Breast epithelium (tissue), 4 donors: ENCODE data around the gene HCFC2. TPM values are rescaled to one million over a fixed set of nuclear protein-coding genes. Genes with fewer than 3 reads are reported as not detected.

Experiments
- DNase-seq, 2 donors: peaks; one replicate each; pipeline ENCODE4 v3.0.0-alpha.2; 2019; ENCODE audit warnings: low spot score in 2 of 2
- H3K27ac ChIP-seq, 2 donors: fragments of 200-600 bp; sonication (generic) in 1 of 2; one replicate each; pipeline ENCODE4 v1.5.1; 2016 to 2019; ENCODE audit warnings: mild to moderate bottlenecking in 1 of 2
- H3K27me3 ChIP-seq, 2 donors: fragments of 200-600 bp; sonication (generic) in 1 of 2; one replicate each; pipeline versions ENCODE4 v1.5.1 to v1.6.0; 2017 to 2019; ENCODE audit warnings: control low read depth in 1 of 2, mild to moderate bottlenecking in 1 of 2
- H3K36me3 ChIP-seq: fragments of 200-600 bp; one replicate; pipeline ENCODE4 v1.5.1; 2019
- H3K4me1 ChIP-seq, 2 donors: fragments of 200-600 bp; sonication (generic); one replicate each; pipeline ENCODE4 v1.5.1; 2016 to 2019; ENCODE audit warnings: control low read depth in 1 of 2
- H3K4me3 ChIP-seq, 3 donors: fragments of 200-600 bp; sonication (generic); 1 replicate in 2 of 3; 2 replicates in 1 of 3; pipeline ENCODE4 v1.5.1; 2016 to 2019; ENCODE audit warnings: mild to moderate bottlenecking in 3 of 3, moderate library complexity in 2 of 3
- H3K9me3 ChIP-seq, 2 donors: fragments of 200-600 bp; sonication (generic) in 1 of 2; one replicate each; pipeline ENCODE4 v1.5.1; 2016 to 2019; ENCODE audit warnings: control low read depth in 1 of 2
- CTCF ChIP-seq, 3 donors: fragments of 450-650 bp; IDR thresholded peaks; one replicate each; pipeline ENCODE4 v1.5.1; 2016 to 2017; ENCODE audit warnings: antibody characterized with exemption in 3 of 3, mild to moderate bottlenecking in 3 of 3, moderate library complexity in 3 of 3
- POLR2A ChIP-seq: fragments of 450-650 bp; IDR thresholded peaks from one replicate; pipeline ENCODE4 v1.6.1; 2016; ENCODE audit warnings: antibody characterized with exemption, mild to moderate bottlenecking, moderate library complexity
- POLR2AphosphoS5 ChIP-seq, 3 donors: sonication (generic); formaldehyde crosslinking; IDR thresholded peaks; one replicate each; pipeline ENCODE4 v1.6.1; 2017; ENCODE audit warnings: antibody characterized with exemption in 3 of 3
- intact Hi-C: fragments of 100-400 bp; cut with DNase I; formaldehyde crosslinking; loops from one replicate; pipeline ENCODE4 v1.15.1; 2023; ENCODE audit warnings: low total_unique reads
- total RNA-seq, 3 donors: library from RNA; depleted of rRNA; stranded (reverse); fragments of >200 nt; gene quantifications; one replicate each; pipeline ENCODE4 v1.1.0, GENCODE V29; 2016

The HCFC2 gene
- total RNA-seq, 3 donors from 2014 or later, result 20.3 to 26.2 (median 23.2) TPM

DNA sequence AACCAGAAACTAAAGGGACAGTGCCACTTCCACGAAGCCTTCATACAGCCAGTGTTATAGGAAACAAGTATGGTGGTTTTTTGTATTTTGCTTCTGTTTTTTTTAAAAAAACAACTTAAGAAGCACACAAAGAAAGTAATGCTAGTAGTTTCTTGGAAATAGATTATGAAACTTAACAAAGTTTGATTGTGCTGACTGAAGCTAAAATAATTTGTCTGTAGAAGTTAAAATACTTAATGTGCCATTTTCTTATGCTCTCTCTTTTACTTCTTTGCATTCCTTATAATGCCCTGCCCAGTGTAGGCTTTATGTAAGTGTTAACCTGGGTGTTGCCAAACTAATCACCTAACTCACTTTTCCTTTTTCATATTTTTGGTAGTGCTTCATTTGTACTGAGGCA, 16.4 kb downstream of the HCFC2 start:
- intact Hi-C loops, result no loop called here
- H3K9me3 ChIP-seq, result no peaks in the 10 kb centered on the region
- no peaks in the 10 kb centered on the region for H3K36me3 ChIP-seq
- DNase-seq, result no peak
- H3K4me1 ChIP-seq, result no peaks in the 10 kb centered on the region
- H3K27me3 ChIP-seq, result no peaks in the 10 kb centered on the region
- H3K27ac ChIP-seq, result no peak overlapping the region
- H3K4me3 ChIP-seq, result no peak overlapping the region
- no peak for TF ChIP-seq POLR2A
- TF ChIP-seq CTCF (IDR thresholded peaks at IDR 0.05), result no peak
- no peak for TF ChIP-seq POLR2AphosphoS5 (IDR thresholded peaks at IDR 0.05)

DNA sequence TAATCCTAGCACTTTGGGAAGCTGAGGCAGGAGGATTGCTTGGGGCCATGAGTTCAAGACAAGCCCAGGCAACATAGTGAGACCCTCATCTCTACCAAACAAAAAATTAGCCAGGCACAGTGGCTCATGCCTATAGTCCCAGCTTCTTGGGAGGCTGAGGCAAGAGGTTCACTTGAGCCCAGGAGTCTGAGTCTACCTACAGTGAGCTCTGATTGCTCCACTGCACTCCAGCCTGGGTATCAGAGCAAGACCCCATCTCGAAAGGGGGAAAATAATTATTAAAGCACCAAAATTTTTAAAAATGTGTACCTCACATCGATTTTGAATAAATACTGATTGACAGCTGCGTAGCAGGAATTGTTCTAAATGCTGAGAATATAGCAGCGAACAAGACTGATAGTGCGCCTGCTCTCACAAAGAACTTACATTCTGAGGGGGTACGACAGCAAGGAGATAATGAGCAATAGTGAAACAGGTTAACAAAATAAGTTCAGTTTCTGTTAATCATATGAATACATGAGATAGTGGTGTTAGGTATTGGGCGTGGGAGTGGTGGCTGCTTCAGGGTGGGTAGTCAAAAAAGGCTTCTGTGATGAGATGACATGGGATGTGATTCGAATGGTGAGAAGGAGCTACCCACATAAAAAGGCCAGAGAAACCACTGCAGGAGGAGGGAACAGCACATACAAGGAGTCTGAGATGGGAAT, 19.6 kb downstream of the HCFC2 start:
- intact Hi-C loops, result no loop called here
- Histone ChIP-seq H3K4me1 (no peaks in the 10 kb centered on the region), H3K4me3 (no peak overlapping the region), H3K27me3 (no peaks in the 10 kb centered on the region), H3K9me3 (no peaks in the 10 kb centered on the region), H3K27ac (no peak overlapping the region), H3K36me3 (no peaks in the 10 kb centered on the region)
- TF ChIP-seq POLR2A (no peak), POLR2AphosphoS5 (IDR thresholded peaks at IDR 0.05) (no peak)
- DNase-seq, result no peak

GRCh38 chr12:104090685-104091084, 26.4 kb downstream of the HCFC2 start:
- Histone ChIP-seq H3K36me3 (no peaks in the 10 kb centered on the region), H3K27ac (no peak overlapping the region), H3K4me1 (no peaks in the 10 kb centered on the region), H3K9me3 (no peaks in the 10 kb centered on the region), H3K27me3 (no peaks in the 10 kb centered on the region), H3K4me3 (no peak overlapping the region)
- intact Hi-C loops, result no loop called here
- TF ChIP-seq CTCF (IDR thresholded peaks at IDR 0.05), result no peak
- TF ChIP-seq POLR2AphosphoS5 (IDR thresholded peaks at IDR 0.05), result no peak
- TF ChIP-seq POLR2A, result no peak
- no peak for DNase-seq

- Histone ChIP-seq H3K4me3 (no peak overlapping the region), H3K4me1 (no peaks in the 10 kb centered on the region), H3K36me3 (no peaks in the 10 kb centered on the region), H3K27me3 (no peaks in the 10 kb centered on the region), H3K9me3 (no peaks in the 10 kb centered on the region), H3K27ac (no peak overlapping the region)
- intact Hi-C loops, result no loop called here
- DNase-seq, result no peak
- TF ChIP-seq CTCF (IDR thresholded peaks at IDR 0.05) (no peak), POLR2A (no peak), POLR2AphosphoS5 (IDR thresholded peaks at IDR 0.05) (no peak)
Observed at GRCh38 chr12:104091136-104091535, 26.8 kb downstream of the HCFC2 start.

DNA sequence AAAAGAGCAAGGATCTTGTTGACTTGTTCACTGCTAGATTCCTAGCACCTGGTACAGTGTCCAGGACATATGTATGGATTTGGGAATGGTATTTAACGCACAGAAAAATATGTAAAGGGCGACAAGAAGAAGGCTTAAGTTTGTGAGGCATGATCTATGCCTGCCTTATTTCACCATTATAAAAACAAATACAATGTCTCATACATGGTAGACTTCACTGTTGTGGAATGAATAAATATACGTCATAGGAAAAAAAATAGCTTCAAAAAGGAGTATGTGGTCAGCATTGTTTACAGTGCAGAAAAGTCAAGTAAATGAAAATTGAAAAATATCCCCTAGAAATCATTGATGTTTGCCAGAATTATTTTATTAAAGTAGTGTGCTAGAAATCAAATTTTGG, 30.0 kb downstream of the HCFC2 start:
- no peaks in the 10 kb centered on the region for H3K36me3 ChIP-seq
- intact Hi-C loops, result no loop called here
- no peaks in the 10 kb centered on the region for H3K9me3 ChIP-seq
- H3K4me1 ChIP-seq, result no peaks in the 10 kb centered on the region
- no peak for DNase-seq
- no peaks in the 10 kb centered on the region for H3K27me3 ChIP-seq
- H3K4me3 ChIP-seq, result no peak overlapping the region
- no peak overlapping the region for H3K27ac ChIP-seq
- no peak for TF ChIP-seq POLR2AphosphoS5 (IDR thresholded peaks at IDR 0.05)
- TF ChIP-seq POLR2A, result no peak
- no peak for TF ChIP-seq CTCF (IDR thresholded peaks at IDR 0.05)
